ENCODE results near the gene SLC12A3.
"Not testable (repeated sequence)": the region's sequence is repeated elsewhere in the genome, so short reads cannot be mapped to it uniquely, and the experiment has no call there.

The SLC12A3 gene

DNA sequence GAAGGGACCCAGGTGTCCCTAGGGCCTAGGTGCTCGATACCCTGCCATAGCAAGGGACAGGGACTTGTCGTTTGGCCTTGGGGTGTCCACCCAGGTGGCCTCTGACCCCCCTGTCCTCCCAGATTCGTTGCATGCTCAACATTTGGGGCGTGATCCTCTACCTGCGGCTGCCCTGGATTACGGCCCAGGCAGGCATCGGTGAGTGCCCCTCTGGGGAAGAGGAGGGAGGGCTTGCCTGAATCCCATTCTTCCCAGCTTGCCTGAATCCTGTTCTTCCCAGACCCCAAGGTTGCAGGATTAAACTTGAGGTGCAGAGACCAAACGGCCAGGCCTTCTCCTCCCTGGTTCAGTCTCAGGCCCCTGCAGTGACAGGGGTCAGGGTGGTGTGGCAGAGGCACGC is 3.2 kb downstream of the SLC12A3 start:
- DNase-seq (ENCODE audit: low read depth in 2 of 2) = no peak

DNA sequence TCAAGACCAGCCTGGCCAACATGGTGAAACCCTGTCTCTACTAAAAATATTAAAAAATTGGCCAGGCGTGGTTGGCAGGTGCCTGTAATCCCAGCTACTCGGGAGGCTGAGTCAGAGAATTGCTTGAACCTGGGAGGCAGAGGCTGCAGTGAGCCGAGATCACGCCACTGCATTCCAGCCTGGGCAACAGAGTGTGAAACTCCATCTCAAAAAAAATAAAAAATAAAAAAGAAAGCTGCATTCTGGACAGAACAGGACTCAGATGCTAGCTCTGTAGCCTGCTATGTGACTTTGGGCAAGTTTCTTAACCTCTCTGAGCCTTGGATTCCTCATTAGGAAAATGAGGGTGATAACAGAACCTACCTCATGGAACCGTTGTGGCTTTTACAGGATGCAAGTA is 3.8 kb downstream of the SLC12A3 start:
- DNase-seq (ENCODE audit: low read depth in 2 of 2) = not testable (repeated sequence)

DNA sequence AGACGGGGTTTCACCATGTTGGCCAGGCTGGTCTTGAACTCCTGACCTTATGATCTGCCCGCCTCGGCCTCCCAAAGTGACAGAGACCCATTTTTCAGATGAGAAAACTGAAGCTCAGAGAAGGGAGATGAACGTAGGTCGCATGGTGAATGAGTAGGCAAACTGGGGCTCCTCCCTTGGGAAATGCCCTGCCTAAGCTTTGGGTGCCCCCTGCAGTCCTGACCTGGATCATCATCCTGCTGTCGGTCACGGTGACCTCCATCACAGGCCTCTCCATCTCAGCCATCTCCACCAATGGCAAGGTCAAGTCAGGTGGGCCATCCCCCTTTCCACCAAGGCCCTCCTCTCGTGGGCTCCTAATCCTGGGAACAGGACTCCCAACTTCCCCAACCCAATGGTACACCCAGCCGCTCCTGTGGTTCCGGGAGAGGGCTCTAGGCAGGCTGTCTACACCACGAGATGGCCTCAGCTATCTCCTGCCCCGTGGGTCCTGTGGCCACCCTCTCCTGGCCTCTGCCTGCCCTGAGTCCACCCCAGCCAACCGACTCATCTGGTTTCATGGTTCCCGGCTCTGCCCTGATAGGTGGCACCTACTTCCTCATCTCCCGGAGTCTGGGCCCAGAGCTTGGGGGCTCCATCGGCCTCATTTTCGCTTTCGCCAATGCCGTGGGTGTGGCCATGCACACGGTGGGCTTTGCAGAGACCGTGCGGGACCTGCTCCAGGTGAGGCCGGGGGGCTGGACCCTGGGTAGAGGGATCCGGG is 4.7 kb downstream of the SLC12A3 start:
- no peak for DNase-seq (ENCODE audit: low read depth in 2 of 2)

DNA sequence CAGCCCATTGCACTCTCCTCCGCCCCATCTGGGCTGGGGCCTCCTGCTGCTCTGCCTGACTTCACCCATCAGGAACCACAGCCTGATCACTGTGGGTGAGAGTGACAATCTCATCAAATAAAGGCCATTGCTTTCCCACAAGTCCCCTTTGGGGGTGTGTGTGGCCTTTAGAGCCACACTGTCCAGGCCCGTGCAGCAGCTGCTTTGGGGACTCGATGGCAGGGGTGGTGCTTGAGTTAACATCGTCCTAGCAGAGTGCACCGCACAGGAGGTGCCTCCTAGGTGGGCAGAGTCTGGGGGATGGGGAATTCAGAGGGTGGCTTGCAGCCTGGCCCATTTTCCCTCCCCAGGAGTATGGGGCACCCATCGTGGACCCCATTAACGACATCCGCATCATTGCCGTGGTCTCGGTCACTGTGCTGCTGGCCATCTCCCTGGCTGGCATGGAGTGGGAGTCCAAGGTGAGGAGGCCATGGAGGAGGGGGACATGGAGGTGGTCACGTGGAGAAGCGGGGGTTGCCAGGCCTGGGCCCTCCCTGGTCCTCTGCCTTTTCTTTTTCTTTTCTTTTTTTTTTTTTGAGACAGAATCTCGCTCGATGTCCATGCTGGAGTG is 5.4 kb downstream of the SLC12A3 start:
- no peak for DNase-seq (ENCODE audit: low read depth in 2 of 2)

DNA sequence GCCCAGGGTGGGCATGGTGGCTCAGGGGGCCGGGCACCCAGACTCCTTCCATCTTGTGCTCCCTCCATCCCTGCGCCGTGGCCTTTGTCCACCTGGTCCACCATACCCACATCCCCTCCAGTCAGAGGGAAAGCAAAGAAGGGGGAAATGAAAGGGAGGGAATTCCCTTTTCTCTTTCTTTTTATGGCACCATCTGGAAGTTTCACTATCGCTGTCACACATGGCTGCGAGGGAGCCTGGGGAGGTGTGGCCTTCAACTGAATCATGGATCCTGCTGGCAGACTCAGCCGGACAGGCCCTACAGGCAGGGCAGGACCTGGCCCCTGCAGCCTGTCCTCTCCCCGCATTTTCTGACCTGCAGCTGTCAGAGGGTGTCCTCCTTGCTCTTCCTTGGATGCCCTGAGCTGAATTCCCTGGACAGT is 6.2 kb downstream of the SLC12A3 start:
- no peak for DNase-seq (ENCODE audit: low read depth in 2 of 2)

DNA sequence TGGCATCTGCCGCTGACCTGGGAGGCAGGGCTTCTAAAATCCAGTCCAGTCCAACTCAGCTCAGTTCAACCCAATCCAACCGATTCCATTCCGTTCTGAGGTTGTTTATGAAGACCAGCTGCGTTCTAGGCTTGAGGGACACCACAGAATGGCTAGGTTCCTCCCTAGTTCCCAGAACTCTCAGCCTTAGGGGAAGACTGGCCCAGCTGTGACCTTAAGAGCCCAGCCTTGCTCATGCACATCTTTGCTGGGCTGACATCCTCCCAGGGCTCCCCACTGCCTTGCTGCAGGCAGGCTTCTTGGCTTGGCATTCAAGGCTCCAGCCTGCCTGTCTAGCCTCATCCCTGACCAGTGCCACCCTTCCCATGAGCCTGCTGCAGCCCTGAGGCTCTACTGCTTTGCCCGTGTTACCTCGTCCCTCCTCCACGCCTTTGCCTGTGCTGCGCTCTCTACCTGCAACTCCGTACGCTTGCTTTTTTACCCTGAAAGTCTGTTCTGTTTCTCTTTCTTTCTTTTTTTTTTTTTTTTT is 7.9 kb downstream of the SLC12A3 start:
- no peak for DNase-seq (ENCODE audit: low read depth in 2 of 2)

DNA sequence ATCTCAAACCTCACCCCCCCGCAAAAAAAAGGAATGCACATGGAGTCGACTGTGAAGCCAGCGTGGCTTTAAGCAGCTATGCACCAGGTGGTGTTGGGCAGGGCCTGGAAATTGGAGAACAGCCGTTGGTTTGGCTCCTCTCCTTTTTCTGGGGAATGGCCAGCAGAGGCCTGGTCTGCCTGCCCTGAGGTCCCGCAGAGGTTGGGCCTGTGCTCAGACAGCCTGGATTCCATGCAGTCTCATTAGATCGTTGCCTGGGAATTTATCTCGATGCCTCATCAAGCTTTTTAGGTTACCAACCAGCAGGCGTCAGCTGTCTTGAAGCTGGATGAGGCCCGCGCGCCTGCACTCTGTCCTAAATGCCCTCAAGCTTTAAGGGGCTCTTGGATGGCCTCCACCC is 9.8 kb downstream of the SLC12A3 start:
- no peak for DNase-seq (ENCODE audit: low read depth in 2 of 2)

DNA sequence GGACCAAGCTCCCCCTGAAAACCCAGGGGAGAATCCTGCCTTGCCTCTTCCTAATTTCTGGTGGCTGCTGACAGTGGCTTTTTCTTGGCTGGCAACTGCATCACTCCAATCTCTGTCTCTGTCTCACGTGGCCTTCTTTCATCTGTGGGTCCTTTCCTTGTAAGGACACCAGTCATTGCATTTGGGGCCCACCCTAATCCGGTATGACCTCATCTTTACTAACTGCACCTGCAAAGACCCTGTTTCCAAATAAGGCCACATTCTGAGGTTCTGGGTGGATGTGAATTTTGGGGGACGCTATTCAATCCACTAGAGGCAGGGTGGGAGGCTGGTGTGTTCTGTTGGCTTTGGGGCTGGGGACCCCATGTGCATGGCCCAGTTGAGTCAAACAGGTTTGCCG is 11.0 kb downstream of the SLC12A3 start:
- DNase-seq (ENCODE audit: low read depth in 2 of 2) = no peak

DNA sequence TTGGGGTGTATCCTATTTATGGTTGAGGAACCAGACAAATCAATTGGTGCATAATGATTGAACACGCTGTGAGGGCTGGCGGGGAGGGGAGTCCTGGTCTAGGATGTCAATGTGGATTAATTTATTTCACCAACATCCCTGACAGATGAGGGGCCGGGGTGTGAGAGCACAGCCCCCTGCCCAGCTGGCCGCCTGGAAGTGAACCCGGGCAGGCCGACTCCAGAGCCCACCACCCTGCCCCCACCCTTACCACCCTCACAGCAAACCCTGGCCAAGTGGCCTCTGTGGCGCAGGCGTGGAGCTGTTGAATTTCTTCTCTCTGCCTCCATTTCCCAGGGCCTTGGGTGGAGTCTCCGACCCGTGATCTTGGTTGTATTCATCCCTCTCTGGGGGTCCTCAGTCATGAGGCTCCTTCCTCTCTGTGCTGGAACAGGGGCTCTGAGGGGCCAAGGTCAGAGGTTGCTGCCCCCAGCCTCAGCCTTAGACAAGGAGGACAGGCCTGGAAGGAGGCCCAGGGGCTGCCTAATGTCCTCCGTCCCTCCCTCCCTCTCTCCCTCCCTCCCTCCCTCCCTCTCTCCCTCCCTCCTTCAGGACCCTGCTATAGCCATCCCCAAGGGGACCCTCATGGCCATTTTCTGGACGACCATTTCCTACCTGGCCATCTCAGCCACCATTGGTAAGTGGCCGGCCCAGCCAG is 12.6 kb downstream of the SLC12A3 start:
- DNase-seq (ENCODE audit: low read depth in 2 of 2) = no peak

DNA sequence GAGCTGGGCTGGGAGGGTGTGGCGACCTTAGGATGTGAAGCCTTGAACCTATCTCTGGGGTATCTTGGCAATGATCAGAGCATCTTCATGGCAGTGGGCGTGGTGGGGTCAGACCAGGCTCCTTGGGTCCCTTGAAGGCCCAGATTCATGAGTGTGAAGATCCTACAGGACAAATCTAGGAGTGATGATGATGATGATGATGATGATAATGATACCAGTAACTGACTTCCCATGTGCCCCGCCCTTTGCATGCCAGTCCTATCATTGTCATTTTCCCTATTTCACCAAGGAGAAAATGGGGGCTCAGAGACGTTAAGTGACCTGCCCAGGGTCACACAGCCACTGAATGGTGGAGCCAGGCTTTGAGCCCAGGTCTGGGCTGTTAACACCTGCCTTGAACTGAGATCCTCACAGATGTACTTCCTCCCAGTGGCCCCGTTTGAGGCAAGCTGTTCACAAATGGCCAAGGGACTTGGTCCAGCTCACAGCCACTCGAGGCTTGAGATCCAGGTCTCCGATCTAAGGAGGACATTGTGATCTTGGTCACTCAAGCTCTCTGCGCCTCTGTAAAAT is 13.4 kb downstream of the SLC12A3 start:
- no peak for DNase-seq (ENCODE audit: low read depth in 2 of 2)

DNA sequence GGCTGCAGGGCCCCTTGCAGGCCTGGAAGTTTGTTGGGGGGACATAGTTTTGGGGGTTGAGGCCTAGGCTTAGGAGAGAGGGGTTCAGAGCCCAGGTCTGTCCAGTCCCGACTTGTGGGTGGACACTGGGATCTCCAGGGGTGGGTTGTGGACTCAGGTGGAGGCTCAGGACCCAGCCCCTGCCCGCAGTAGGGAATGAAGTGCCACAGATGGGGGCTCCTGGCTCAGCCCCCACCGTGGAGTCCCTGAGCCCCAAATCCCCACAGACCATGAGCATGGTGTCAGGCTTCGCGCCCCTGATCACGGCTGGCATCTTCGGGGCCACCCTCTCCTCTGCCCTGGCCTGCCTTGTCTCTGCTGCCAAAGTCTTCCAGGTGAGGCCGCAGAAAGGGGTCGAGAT is 14.3 kb downstream of the SLC12A3 start:
- DNase-seq (ENCODE audit: low read depth in 2 of 2) = no peak

DNA sequence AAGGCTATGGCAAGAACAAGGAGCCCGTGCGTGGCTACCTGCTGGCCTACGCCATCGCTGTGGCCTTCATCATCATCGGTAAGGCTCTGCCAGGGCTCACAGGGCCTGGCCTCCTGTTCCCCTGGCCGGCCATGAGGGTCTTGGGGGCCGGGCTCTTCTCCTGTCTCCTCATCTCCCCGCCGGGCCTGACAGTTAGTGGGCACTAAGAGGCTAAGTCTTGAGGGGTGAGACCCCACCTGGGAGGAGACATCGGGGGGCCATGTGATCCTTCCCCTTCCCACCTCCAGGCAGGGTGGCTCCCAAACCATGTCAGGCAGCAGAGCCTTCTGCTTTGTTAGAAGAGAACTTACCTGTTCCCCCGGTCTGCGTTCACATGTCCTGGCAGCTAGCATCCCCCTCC is 15.2 kb downstream of the SLC12A3 start:
- no peak for DNase-seq (ENCODE audit: low read depth in 2 of 2)

DNA sequence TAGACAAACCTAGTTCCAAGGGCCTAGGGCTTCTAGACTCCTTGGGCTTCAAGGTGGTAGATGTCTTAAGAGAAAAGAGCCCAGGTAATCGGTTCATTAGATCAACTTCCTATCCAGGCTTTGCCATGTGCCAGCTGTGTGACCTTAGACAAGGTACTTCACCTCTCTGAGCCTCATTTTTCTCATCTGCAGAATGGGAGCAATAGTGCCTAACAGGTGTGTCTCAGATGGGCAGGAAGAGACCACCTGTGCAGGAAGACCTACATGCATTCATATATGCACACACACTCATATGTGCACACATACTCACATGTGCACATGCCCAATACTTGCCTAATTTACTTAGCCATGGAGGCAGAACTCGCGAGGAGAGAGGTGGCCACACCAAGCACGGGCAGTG is 15.7 kb downstream of the SLC12A3 start:
- no peak for DNase-seq (ENCODE audit: low read depth in 2 of 2)

DNA sequence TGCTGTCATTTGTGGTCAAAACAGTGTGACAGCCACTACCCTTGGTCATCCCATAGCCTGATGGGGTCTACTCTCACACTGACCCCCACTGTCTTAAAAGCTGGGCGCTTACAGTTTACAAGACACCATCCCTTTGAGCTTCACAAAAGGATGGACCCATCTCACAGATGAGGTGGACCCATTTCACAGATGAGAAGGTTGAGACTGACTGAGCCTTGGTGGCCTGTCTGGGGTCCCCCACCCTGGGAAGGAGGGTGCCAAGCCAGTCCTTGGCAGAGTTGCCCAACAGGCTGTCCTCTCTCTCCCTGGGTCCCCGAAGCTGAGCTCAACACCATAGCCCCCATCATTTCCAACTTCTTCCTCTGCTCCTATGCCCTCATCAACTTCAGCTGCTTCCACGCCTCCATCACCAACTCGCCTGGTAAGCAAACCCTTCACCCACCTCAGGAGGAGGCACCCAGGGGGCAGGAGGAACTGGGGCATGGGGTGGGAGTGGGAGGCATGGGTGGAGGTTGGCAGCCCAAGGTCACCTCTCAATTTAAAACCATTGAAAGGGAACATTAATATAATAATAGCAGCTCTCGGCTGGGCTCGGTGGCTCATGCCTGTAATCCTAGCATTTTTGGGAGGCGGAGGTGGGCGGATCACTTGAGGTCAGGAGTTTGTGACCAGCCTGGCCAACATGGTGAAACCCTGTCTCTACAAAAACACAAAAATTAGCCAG is 17.2 kb downstream of the SLC12A3 start:
- no peak for DNase-seq (ENCODE audit: low read depth in 2 of 2)

DNA sequence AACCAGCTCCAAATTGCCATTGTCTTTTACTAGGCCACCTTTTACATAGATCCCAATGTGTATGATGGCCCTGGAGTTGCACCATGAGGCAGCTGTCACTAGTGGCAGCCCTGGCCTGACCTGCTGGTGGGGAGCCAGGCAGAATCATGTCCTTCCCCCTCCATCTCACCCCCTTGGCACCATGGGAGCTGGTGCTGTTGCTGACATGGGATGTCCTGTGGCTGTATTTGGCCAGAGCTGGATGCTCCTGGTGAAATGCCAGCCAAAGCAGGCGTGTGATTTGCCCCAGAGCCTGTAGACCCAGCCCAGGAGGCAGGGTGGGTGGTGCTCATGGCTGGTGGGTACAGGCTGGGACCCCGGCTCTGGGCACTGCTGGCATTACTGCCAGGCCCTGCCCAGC is 18.6 kb downstream of the SLC12A3 start:
- no peak for DNase-seq (ENCODE audit: low read depth in 2 of 2)

DNA sequence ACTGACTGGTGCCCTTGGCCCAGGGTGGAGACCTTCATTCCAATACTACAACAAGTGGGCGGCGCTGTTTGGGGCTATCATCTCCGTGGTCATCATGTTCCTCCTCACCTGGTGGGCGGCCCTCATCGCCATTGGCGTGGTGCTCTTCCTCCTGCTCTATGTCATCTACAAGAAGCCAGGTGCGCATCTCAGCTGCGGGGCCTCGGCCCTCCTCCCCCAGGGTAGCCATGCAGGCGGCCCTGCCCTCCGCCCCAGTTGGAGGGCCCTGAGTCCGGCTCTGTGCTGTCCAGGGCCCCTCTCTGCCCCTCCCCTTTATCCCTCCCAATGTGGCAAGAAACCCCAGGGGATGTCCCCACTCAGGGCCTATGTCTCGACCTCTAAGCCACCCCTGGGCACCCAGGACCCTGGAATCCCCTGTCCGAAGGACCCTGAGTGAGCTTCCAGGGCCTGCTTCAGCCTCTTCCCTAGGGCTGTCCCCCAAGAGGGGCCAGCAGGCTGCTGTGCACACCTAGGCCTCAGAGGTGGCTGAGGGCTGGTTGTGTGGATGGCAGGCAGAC is 19.1 kb downstream of the SLC12A3 start:
- DNase-seq (ENCODE audit: low read depth in 2 of 2) = no peak

DNA sequence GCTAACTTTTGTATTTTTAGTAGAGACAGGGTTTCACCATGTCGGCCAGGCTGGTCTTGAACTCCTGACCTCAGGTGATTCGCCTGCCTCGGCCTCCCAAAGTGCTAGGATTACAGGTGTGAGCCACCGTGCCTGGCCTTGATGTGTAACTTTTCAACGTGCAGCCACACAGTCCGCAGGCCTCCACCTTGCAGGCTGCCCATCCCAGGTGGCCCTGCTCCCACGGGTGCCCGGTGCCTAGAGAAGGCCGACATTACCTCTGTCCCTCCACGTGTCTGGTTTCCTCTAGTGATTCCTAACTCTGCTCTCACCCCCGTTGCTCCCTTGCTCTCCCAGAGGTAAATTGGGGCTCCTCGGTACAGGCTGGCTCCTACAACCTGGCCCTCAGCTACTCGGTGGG is 19.9 kb downstream of the SLC12A3 start:
- DNase-seq (ENCODE audit: low read depth in 2 of 2) = not testable (repeated sequence)

DNA sequence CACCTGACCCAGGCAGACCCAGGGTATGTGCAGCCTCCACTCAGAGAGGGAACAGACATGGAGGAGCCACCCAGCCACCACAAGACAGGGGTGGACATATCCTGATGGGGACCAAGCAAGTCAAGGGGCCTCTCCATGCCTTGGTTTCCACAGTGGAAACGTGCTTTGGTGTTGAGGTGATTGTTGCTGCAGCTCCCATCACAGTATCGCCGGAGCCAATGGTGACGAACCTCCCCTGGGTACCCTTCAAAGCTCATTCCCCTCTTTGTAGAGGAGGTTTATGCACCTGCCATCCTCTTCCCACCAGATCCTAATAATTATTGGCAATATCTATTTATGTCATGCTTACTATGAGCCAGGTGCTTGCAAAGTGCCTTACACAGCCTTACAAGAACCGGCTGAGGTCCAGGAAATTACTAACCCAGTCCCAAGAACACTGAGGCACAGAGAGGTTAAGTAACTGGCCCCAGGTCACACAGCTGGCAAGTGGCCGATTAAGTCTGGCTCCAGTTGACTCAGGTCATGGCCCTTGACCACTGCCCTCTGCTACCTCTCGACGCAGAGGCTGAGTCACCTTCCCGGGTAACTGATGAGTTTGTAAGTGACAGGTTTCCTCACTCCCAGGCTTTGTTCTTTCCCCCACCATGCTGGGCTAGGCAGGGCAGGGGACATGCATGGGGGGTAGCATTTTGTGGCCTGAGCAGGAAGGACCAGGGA is 20.6 kb downstream of the SLC12A3 start:
- no peak for DNase-seq (ENCODE audit: low read depth in 2 of 2)

DNA sequence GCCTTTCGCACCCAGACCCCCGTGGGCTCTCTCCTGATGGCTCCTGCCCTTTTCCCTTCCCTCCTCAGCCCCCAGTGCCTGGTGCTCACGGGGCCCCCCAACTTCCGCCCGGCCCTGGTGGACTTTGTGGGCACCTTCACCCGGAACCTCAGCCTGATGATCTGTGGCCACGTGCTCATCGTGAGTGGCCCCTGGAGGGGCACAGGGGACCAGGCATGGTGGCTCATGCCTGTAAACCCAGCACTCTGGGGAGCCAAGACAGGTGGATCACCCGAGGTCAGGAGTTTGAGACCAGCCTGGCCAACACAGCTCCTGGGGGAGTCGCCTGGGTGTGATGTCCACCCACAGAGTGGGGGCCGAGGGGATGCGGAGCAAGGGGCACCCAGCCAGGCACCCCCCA is 21.3 kb downstream of the SLC12A3 start:
- DNase-seq (ENCODE audit: low read depth in 2 of 2) = no peak

DNA sequence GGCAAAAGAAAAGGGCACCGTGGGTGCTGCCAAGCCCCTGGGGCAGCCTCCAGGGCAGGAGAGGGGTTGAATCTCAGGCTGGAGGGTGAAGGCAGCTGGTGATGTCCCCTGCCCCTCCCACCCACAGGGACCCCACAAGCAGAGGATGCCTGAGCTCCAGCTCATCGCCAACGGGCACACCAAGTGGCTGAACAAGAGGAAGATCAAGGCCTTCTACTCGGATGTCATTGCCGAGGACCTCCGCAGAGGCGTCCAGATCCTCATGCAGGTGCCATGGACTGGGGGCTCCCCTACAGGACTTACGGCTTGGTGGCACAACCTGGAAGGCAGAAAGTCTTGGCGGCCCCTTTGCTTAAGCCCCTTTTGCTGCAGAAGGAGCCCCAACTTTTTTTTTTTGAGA is 21.8 kb downstream of the SLC12A3 start:
- DNase-seq (ENCODE audit: low read depth in 2 of 2) = no peak

DNA sequence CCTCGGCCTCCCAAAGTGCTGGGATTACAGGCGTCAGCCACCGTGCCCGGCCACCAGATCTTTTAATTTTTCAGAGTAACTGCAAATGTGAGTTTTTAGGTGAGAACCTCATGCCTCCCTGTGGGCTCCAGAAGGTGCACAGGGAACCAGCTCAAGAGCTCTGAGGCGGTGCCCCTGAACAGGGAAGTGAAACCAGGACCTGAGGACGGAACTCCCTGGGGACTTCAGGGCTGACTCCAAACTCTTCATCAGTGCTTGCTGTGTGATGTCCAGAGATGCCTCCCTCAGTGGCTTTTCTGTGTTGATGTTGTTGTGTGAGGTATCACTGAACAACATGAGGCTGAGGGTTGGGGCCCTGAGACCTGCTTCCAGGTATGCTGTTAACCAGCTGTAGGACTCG is 23.8 kb downstream of the SLC12A3 start:
- DNase-seq (ENCODE audit: low read depth in 2 of 2) = no peak
